ENCODE results near the gene GEMIN5.
A peak's percentile ranks its signal among the peaks of the same experiment; 100 is the strongest.

GEMIN5 gene

GRCh38 chr5:154945695-154946301 is 7.8 kb upstream of the GEMIN5 start:
- Histone ChIP-seq H3K36me3 (ENCODE audit: insufficient read depth, low read length) (peaks cover 6% of the 10 kb centered on the region; the same call in 1 of the 2 replicates), H2AFZ (ENCODE audit: low read depth, low read length) (no peak overlapping the region), H3K9me3 (ENCODE audit: insufficient read depth, low read length, severe bottlenecking) (no peaks in the 10 kb centered on the region), H3K9ac (ENCODE audit: low read depth, low read length) (no peak overlapping the region), H3K27ac (ENCODE audit: low read length) (no peak overlapping the region), H3K4me1 (ENCODE audit: insufficient read depth, low read length) (peaks cover 25% of the 10 kb centered on the region), H3K4me3 (ENCODE audit: low read depth in 1 of 2, low read length in 2 of 2) (no peak overlapping the region), H3K79me2 (ENCODE audit: insufficient read depth, low read length) (peaks cover 91% of the 10 kb centered on the region), H3K4me2 (ENCODE audit: insufficient read depth, low read length) (no peak overlapping the region), H3K27me3 (ENCODE audit: insufficient read depth, low read length, poor library complexity) (no peaks in the 10 kb centered on the region), H4K20me1 (ENCODE audit: insufficient read depth, low read length) (peaks cover 11% of the 10 kb centered on the region)
- ATAC-seq (ENCODE audit: insufficient read depth, low read depth): no peak
- TF ChIP-seq, protein P1, sequence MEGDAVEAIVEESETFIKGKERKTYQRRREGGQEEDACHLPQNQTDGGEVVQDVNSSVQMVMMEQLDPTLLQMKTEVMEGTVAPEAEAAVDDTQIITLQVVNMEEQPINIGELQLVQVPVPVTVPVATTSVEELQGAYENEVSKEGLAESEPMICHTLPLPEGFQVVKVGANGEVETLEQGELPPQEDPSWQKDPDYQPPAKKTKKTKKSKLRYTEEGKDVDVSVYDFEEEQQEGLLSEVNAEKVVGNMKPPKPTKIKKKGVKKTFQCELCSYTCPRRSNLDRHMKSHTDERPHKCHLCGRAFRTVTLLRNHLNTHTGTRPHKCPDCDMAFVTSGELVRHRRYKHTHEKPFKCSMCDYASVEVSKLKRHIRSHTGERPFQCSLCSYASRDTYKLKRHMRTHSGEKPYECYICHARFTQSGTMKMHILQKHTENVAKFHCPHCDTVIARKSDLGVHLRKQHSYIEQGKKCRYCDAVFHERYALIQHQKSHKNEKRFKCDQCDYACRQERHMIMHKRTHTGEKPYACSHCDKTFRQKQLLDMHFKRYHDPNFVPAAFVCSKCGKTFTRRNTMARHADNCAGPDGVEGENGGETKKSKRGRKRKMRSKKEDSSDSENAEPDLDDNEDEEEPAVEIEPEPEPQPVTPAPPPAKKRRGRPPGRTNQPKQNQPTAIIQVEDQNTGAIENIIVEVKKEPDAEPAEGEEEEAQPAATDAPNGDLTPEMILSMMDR (IDR thresholded peaks at IDR 0.05; ENCODE audit: borderline replicate concordance, extremely low read depth, low read length, poor library complexity, severe bottlenecking): peak; percentile 69
- no peak for TF ChIP-seq EZH2 (IDR thresholded peaks at IDR 0.05; ENCODE audit: borderline replicate concordance, low read depth, low read length, severe bottlenecking)
- DNase-seq: no peak

GRCh38 chr5:154944716-154945115 is 6.7 kb upstream of the GEMIN5 start:
- no peak for ATAC-seq (ENCODE audit: insufficient read depth, low read depth)
- H3K36me3 ChIP-seq (ENCODE audit: insufficient read depth, low read length): peaks cover 3% of the 10 kb centered on the region; the same call in 1 of the 2 replicates
- DNase-seq: no peak
- H3K27ac ChIP-seq (ENCODE audit: low read length): no peak overlapping the region
- no peaks in the 10 kb centered on the region for H3K27me3 ChIP-seq (ENCODE audit: insufficient read depth, low read length, poor library complexity)
- no peak overlapping the region for H3K4me3 ChIP-seq (ENCODE audit: low read depth in 1 of 2, low read length in 2 of 2)
- TF ChIP-seq, protein P1 (IDR thresholded peaks at IDR 0.05; ENCODE audit: borderline replicate concordance, extremely low read depth, low read length, poor library complexity, severe bottlenecking): no peak
- no peak for TF ChIP-seq EZH2 (IDR thresholded peaks at IDR 0.05; ENCODE audit: borderline replicate concordance, low read depth, low read length, severe bottlenecking)
- H3K79me2 ChIP-seq (ENCODE audit: insufficient read depth, low read length): peaks cover 80% of the 10 kb centered on the region
- H3K4me2 ChIP-seq (ENCODE audit: insufficient read depth, low read length): no peak overlapping the region
- H4K20me1 ChIP-seq (ENCODE audit: insufficient read depth, low read length): peaks cover 7% of the 10 kb centered on the region
- H3K9me3 ChIP-seq (ENCODE audit: insufficient read depth, low read length, severe bottlenecking): no peaks in the 10 kb centered on the region
- H3K4me1 ChIP-seq (ENCODE audit: insufficient read depth, low read length): peaks cover 36% of the 10 kb centered on the region
- H3K9ac ChIP-seq (ENCODE audit: low read depth, low read length): no peak overlapping the region
- no peak overlapping the region for H2AFZ ChIP-seq (ENCODE audit: low read depth, low read length)

DNA sequence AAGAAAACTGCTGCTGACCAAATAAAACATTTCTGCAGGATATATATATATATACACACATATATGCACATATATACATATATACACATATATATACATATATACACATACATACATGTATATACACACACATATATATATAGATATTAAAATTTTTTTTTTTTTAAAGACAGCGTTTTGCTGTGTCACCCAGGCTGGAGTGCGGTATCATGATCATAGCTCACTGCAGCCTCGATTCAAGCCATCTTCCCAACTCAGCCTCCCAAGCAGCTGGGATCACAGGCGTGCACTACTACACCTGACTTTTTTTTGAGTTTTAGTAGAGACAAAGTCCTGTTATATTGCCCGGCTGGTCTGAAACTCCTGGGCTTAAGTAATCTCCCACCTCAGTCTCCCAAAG is 5.5 kb upstream of the GEMIN5 start:
- H3K79me2 ChIP-seq (ENCODE audit: insufficient read depth, low read length): peaks cover 68% of the 10 kb centered on the region
- no peak overlapping the region for H3K9ac ChIP-seq (ENCODE audit: low read depth, low read length)
- H3K27me3 ChIP-seq (ENCODE audit: insufficient read depth, low read length, poor library complexity): no peaks in the 10 kb centered on the region
- H4K20me1 ChIP-seq (ENCODE audit: insufficient read depth, low read length): peaks cover 3% of the 10 kb centered on the region; the same call in 1 of the 2 replicates
- no peaks in the 10 kb centered on the region for H3K9me3 ChIP-seq (ENCODE audit: insufficient read depth, low read length, severe bottlenecking)
- peaks cover 41% of the 10 kb centered on the region for H3K4me1 ChIP-seq (ENCODE audit: insufficient read depth, low read length)
- DNase-seq (no peak), ATAC-seq (ENCODE audit: insufficient read depth, low read depth) (no peak)
- peaks cover 3% of the 10 kb centered on the region; the same call in 1 of the 2 replicates for H3K36me3 ChIP-seq (ENCODE audit: insufficient read depth, low read length)
- no peak overlapping the region for H2AFZ ChIP-seq (ENCODE audit: low read depth, low read length)
- no peak overlapping the region for H3K27ac ChIP-seq (ENCODE audit: low read length)
- no peak overlapping the region for H3K4me3 ChIP-seq (ENCODE audit: low read depth in 1 of 2, low read length in 2 of 2)
- TF ChIP-seq, protein P1 (IDR thresholded peaks at IDR 0.05; ENCODE audit: borderline replicate concordance, extremely low read depth, low read length, poor library complexity, severe bottlenecking): no peak
- TF ChIP-seq EZH2 (IDR thresholded peaks at IDR 0.05; ENCODE audit: borderline replicate concordance, low read depth, low read length, severe bottlenecking): no peak
- peak overlapping the region; percentile 86; the same call in 1 of the 2 replicates for H3K4me2 ChIP-seq (ENCODE audit: insufficient read depth, low read length)

Data from DND-41 (cell line).